ENCODE data around the gene ARHGAP10.
A peak's percentile ranks its signal among the peaks of the same experiment; 100 is the strongest.
"Not testable (repeated sequence)": the region's sequence is repeated elsewhere in the genome, so short reads cannot be mapped to it uniquely, and the experiment has no call there.

ARHGAP10 gene

GRCh38 chr4:147860960-147861359 is 129.1 kb downstream of the ARHGAP10 start:
- no peak for DNase-seq

- DNase-seq: no peak
These were observed 130.3 kb downstream of the ARHGAP10 start for GRCh38 chr4:147862043-147862692.

- DNase-seq: no peak
These were observed 131.3 kb downstream of the ARHGAP10 start for GRCh38 chr4:147863111-147863747.

- DNase-seq: no peak
These were observed 132.1 kb downstream of the ARHGAP10 start for GRCh38 chr4:147863808-147864472.

GRCh38 chr4:147864607-147865006 is 132.7 kb downstream of the ARHGAP10 start:
- DNase-seq: no peak

GRCh38 chr4:147865926-147866325 is 134.0 kb downstream of the ARHGAP10 start:
- no peak for DNase-seq

- peak; percentile 95 for DNase-seq
These were observed 134.8 kb downstream of the ARHGAP10 start for GRCh38 chr4:147866532-147867271.

GRCh38 chr4:147874109-147874508 is 142.2 kb downstream of the ARHGAP10 start:
- no peak for DNase-seq

GRCh38 chr4:147877308-147877771 is 145.5 kb downstream of the ARHGAP10 start:
- DNase-seq: no peak

GRCh38 chr4:147879676-147880075 is 147.8 kb downstream of the ARHGAP10 start:
- no peak for DNase-seq

GRCh38 chr4:147880511-147880910 is 148.6 kb downstream of the ARHGAP10 start:
- no peak for DNase-seq

- DNase-seq: no peak
These were observed 152.6 kb downstream of the ARHGAP10 start for GRCh38 chr4:147884536-147884935.

GRCh38 chr4:147885216-147885615 is 153.3 kb downstream of the ARHGAP10 start:
- DNase-seq: not testable (repeated sequence)

GRCh38 chr4:147891476-147892115 is 159.7 kb downstream of the ARHGAP10 start:
- no peak for DNase-seq

- DNase-seq: no peak
These were observed 167.6 kb downstream of the ARHGAP10 start for GRCh38 chr4:147899512-147899911.

- no peak for DNase-seq
These were observed 169.5 kb downstream of the ARHGAP10 start for GRCh38 chr4:147901388-147901787.

- DNase-seq: no peak
These were observed 170.0 kb downstream of the ARHGAP10 start for GRCh38 chr4:147901916-147902315.

- DNase-seq: no peak
These were observed 177.3 kb downstream of the ARHGAP10 start for GRCh38 chr4:147909225-147909624.

GRCh38 chr4:147910315-147910714 is 178.4 kb downstream of the ARHGAP10 start:
- no peak for DNase-seq

- not testable (repeated sequence) for DNase-seq
These were observed 180.2 kb downstream of the ARHGAP10 start for GRCh38 chr4:147912106-147912505.

GRCh38 chr4:147913137-147913536 is 181.2 kb downstream of the ARHGAP10 start:
- no peak for DNase-seq

GRCh38 chr4:147916351-147916750 is 184.5 kb downstream of the ARHGAP10 start:
- no peak for DNase-seq

- no peak for DNase-seq
These were observed 191.5 kb downstream of the ARHGAP10 start for GRCh38 chr4:147923381-147923780.

All from activated CD4-positive, alpha-beta T cell treated with anti-CD3 and anti-CD28 coated beads for 48 hours (primary cell).